GM12892 (cell line): ENCODE data around the gene FSTL5.

Source experiments
- DNase-seq: peaks from one replicate; pipeline ENCODE4 v3.0.0; 2011; ENCODE audit not compliant: insufficient read length
- FAIRE-seq: peaks from 2 replicates; lab custom pipeline; 2011; peaks lifted over from hg19 to GRCh38; lab: Jason Lieb, UNC
- POLR2A ChIP-seq: IDR thresholded peaks from 2 replicates; pipeline ENCODE4 v1.6.1; 2011; ENCODE audit warnings: low read depth, low read length, control low read depth
- POLR2AphosphoS5 ChIP-seq: IDR thresholded peaks from 2 replicates; pipeline ENCODE4 v1.6.1; 2011; ENCODE audit warnings: low read depth, low read length, control low read depth
- TAF1 ChIP-seq: IDR thresholded peaks from 2 replicates; pipeline ENCODE4 v1.6.1; 2011; ENCODE audit warnings: low read depth, mild to moderate bottlenecking, control low read depth, low read length, borderline replicate concordance

FSTL5 gene

DNA sequence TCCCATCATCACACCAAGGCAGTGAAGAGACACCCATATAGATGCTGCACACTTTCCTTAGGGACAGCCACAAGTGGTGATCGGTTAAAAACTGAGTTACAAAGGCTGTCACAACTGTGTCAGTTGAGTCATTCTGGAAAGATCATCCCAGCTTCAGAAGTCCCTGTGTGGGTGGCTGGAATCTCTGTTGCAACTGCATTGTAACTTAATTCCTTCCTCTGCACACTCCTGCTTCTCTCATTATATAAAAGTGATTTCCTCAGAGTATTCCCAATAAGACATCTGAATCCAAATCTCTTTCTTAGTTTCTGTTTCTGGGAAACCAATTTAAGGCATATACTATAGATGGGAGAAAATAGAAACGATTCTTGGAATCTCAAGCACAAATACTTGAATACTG lies 88.1 kb downstream of the FSTL5 start:
- no peak for FAIRE-seq
- no peak for DNase-seq

DNA sequence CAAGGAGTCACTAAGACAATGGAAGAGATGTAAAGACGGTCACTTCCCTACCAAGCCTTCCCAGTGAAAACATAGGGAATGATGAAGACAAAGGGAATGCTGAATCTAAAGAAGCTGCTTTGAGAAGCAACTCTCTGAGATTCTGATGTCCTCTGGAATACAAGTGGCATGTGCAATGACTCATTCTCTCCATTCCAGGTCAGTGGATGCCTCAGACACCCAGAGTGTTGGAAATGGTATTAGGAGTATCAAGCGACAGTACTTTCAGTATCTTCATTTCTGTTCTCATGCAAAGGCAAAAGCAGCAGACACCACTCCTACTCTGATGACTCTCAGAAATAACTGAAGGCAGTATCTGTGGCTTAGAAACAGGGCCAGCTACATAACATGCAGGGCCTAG lies 102.6 kb downstream of the FSTL5 start:
- no peak for DNase-seq
- no peak for TF ChIP-seq POLR2A
- no peak for TF ChIP-seq TAF1
- TF ChIP-seq POLR2AphosphoS5: no peak
- no peak for FAIRE-seq

More for the DNA sequence above, 88.1 kb downstream of the FSTL5 start:
- TF ChIP-seq POLR2AphosphoS5: no peak
- TF ChIP-seq TAF1: no peak
- no peak for TF ChIP-seq POLR2A

DNA sequence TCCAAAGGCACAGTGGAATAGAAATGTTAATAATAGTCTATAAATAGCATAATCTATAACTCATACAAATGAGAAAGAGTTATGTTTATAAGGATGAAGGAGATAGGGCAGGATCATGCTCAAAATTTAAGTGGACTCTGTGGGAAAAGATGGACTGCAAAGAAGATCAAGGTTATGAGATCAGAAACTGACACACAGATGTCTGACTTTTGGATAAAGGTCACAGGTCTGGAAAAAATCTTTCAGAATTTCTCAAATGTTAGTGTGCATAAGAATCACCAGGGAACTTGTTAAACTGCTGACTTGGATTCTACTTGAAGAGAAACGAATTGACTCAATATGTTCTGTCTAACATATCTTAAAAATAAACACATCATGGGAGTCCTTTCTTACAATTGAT lies 104.1 kb downstream of the FSTL5 start:
- FAIRE-seq (no peak), DNase-seq (no peak)
- no peak for TF ChIP-seq TAF1
- no peak for TF ChIP-seq POLR2A
- TF ChIP-seq POLR2AphosphoS5: no peak

DNA sequence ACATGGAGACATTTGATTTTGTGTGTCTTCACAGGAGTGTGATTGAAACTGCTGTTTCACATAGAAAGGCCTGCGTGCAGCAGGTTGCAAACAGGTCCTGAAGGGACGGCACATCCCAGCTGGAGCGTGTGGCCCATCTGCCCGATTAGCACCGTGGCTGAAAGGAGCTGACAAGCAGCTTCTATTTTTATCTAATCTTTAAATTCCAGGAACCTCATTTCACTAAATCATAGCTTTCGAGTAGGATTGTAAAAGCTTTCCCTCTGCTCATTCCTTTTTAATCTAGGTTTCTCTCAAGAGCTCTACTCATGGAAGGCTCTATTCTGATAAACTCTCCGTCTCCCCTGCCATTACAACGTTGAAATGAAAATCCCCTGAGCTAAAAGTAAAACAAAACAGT lies 106.8 kb downstream of the FSTL5 start:
- no peak for DNase-seq
- FAIRE-seq: no peak
- no peak for TF ChIP-seq POLR2A
- no peak for TF ChIP-seq POLR2AphosphoS5
- no peak for TF ChIP-seq TAF1

DNA sequence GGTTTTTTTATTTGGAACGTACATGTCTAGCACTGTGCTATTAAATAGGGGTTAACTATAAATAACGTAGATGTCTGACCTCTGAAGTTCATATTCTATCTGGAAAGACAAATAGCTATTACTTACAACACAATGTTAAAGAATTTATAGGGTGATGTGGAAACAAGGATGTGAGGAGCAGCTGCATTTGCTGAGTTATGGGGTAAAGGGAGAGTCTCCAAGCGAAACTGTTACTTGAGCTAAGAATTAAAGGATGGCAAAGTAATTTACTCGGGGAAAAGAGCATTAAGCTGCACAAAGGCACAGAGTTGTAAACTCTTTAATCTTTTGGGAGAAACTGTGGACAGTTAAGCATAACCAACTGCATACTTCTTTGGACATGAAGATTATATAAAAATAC lies 117.7 kb downstream of the FSTL5 start:
- TF ChIP-seq POLR2AphosphoS5: no peak
- DNase-seq: no peak
- no peak for FAIRE-seq

DNA sequence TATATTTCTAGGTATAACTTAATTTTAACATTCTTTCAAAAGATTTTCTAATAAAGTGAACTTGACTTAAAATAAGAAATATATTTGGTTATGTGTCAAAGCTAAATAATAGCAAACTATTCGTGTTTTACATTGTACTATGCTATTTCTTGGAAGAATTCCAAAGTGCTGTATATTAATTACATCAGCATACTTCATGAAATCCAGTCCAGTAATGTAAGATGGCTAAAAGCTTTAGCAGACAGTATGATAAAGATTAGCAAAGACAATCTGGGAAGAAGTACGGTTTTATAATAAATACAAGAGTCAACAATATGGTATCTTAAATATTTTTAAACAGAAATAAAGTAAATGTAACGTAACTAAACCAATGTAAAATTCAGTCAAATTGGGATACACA lies 125.7 kb downstream of the FSTL5 start:
- DNase-seq (no peak), FAIRE-seq (no peak)
- TF ChIP-seq POLR2AphosphoS5: no peak
- no peak for TF ChIP-seq TAF1
- TF ChIP-seq POLR2A: no peak

DNA sequence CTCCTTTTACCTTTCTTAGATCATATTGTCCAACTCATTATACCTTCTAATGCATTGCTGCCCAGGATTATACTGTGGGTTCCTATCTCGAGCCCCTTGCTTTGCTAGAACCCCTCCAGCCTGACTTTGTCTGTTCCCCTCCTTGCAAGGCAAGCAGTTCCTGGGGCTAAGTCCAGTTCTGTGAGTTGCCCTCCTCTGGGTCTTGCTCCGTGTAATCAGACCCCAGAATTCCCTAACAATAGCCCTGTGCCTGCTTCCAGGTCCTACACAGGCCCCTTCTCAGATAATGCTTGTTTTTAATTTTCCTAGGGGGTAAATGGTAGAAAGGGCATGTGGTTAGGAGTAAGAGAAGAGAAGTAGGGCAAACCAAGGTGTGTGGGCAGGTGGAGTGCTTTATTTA lies 145.9 kb downstream of the FSTL5 start:
- no peak for FAIRE-seq
- no peak for TF ChIP-seq POLR2A
- no peak for TF ChIP-seq POLR2AphosphoS5
- TF ChIP-seq TAF1: no peak
- DNase-seq: no peak

DNA sequence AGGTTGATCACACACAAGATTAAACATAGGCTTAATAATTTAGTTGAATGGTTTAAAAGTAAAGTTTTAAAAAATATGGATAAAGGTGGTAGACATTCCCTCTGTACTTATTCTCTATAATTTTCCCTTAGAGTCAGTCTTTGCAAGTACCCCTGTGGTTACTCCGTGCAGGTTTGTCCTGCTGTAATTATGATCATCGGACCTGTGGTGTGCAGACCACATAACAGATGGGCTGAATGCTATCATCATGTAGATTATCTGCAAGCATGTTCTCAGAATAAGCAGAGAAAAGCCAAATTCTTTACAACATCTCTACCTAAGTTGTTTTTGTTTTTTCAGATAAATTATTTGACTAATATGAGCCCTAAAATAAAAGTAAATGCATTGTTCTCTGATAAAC lies 146.8 kb downstream of the FSTL5 start:
- no peak for DNase-seq
- no peak for TF ChIP-seq POLR2A
- no peak for TF ChIP-seq POLR2AphosphoS5
- TF ChIP-seq TAF1: no peak
- FAIRE-seq: no peak

DNA sequence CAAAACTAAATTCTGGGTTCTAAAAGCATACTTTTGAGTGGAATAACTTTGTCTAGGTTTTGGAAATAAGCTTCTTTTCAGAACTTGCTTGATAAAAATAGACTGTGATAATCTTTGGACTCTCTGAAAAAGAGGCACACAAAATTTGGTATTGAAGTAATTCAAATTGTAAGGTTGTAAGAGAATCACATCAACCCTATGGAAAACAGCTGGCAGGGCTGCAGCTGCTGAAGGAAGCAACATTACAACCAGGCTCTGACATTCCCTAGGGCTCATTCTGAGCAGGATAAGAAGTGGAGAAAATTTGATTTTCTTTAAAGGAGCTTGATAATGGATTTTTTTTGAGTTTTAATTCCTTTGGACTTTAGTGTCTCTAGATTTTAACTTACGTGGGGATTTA lies 147.6 kb downstream of the FSTL5 start:
- no peak for FAIRE-seq
- no peak for DNase-seq
- TF ChIP-seq POLR2AphosphoS5 (no peak), TAF1 (no peak), POLR2A (no peak)

DNA sequence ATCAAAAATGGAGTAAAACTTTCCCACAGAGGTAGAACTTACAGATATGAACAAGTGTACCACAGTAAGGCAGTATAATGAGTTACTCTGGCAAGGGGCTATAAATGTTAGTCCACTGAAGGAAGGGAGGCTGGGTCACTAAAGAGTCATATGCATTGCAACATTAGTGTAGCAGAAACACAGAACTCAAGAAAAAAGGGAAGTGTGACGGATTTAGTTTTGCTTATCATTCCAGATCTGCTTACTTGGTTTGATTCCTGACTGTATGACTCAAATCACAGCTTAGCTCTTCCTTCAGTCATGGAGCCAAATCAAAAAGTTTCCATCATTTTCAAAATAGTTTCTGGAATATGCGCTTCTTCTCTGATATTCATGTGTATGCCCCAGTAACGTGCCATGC lies 148.7 kb downstream of the FSTL5 start:
- FAIRE-seq (no peak), DNase-seq (no peak)
- TF ChIP-seq TAF1 (no peak), POLR2AphosphoS5 (no peak), POLR2A (no peak)

DNA sequence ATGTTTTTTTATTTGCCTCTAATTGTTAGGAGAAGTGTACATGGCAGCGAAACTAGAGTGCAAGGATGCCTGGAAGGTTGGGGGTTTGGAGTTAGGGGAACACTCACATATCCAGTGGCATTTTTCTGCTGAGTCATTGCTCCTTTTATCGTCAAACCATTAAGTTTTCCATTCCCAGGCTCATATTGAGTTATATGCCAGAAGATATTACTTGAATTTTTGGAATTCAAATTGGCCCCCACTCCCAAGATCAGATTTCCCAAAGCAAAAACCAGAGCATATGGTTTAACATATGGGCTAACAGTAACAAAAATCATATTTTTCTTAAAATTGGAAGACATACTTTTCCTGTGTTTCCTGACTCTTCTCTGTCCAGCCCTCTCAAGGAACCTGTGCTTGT lies 152.7 kb downstream of the FSTL5 start:
- no peak for DNase-seq
- no peak for TF ChIP-seq POLR2AphosphoS5
- no peak for TF ChIP-seq POLR2A
- no peak for TF ChIP-seq TAF1
- FAIRE-seq: no peak

DNA sequence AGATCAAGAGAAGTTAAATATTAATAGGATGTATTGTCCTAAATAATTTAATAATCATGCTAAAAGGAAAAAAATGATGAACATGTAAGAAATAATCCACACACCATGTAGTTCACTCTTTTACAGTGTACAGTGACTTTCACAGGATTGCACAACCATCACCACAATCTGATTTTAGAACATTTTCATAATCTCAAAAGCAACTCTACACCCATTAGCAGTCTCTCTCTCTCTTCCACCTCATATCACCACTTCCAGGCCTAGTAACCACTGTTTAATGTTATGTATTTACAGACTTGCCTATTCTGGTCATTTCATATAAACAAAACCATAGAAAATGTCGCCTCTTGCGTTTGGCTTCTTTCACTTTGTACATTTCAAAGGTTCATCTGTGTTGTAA lies 153.4 kb downstream of the FSTL5 start:
- TF ChIP-seq POLR2AphosphoS5 (no peak), TAF1 (no peak), POLR2A (no peak)
- FAIRE-seq: no peak
- DNase-seq: no peak

DNA sequence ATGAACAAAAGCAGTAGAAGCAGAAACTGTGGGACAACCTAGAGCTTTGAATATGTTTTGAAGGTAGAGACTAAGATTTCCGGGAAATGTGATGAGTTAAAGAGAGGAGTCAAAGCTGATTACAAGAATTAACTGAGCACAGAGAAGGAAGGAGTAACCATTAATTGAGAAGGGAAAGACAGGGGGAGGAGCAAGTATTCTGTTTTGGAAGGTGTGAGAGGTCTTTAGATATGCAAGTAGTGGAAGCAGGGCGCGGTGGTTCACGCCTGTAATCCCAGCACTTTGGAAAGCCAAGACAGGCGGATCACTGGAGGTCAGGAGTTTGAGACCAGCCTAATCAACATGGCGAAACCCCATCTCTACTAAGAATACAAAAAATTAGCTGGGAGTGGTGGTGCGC lies 171.5 kb downstream of the FSTL5 start:
- FAIRE-seq (no peak), DNase-seq (no peak)
- TF ChIP-seq POLR2AphosphoS5 (no peak), TAF1 (no peak), POLR2A (no peak)

DNA sequence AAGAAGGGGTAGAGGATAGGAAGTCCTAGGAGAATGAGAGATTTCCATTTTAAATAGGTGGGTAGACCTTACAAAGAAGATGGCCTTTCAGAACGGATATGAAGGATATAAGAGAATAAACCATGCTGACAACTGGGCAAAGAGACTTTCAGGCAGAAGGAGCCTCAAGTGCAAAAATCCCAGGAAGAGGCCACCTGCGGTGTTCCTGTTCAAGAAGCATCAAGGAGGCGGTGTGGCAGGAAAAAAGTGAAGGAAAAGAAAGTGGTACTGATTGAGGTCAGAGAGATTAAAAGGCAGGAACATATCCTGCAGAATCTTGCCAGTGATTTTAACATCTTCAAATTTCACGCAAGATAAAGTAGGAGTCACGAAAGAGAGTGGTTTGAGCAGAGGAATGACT lies 172.0 kb downstream of the FSTL5 start:
- TF ChIP-seq POLR2A (no peak), TAF1 (no peak), POLR2AphosphoS5 (no peak)
- DNase-seq: no peak
- no peak for FAIRE-seq

DNA sequence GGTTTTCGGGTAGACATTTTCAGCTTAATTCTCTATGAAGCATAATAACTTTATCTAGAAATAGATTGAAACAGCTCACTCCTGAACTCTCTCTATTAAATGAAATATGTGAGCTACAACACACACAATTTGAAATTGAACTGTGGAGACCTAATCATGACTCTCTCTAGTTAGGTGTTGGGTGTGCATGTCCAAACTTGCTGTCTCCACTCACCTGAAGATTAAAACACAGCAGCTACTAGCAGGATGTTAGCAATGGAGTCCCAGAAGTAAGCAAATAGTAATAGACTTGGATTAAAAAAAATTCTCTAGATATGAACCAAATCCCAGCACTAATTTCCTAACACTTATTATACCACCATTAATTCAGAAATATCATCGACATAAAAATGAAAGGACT lies 173.1 kb downstream of the FSTL5 start:
- DNase-seq (no peak), FAIRE-seq (no peak)
- no peak for TF ChIP-seq TAF1
- TF ChIP-seq POLR2AphosphoS5: no peak
- no peak for TF ChIP-seq POLR2A

DNA sequence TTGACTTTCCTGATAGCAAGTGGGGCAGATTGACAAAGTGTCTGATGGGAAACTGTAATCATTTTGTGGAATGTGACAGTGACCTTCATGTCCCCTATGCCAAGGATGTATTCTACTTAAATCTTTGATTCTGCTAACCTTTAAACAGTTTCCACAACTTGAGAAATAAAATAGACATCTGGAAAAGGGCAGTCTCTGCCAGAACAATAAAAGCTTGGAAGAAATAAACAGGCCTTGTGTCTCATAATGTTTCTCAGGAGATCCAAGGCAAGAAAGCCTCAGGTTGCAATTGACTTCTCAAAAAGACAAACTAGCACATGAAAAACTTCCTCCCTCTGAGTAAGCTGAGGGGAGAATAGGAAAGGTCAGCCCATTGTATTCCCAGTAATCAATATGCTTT lies 174.9 kb downstream of the FSTL5 start:
- DNase-seq (no peak), FAIRE-seq (no peak)
- TF ChIP-seq TAF1 (no peak), POLR2A (no peak), POLR2AphosphoS5 (no peak)
